Astrocyte of the cerebellum (primary cell): ENCODE data around the gene ARHGAP40.

Experiments used
- DNase-seq: peaks from one replicate; pipeline ENCODE4 v3.0.0-alpha.2; 2011; ENCODE audit warnings: low read depth
- H3K4me3 ChIP-seq: 2 replicates; pipeline ENCODE4 v1.5.1; 2011; ENCODE audit warnings: mild to moderate bottlenecking, low read depth, low read length, moderate library complexity
- in situ Hi-C: cut with HindIII; loops from 2 replicates; pipeline ENCODE4 v1.10.0; 2017; ENCODE audit warnings: low sequenced_read_pairs
- TF ChIP-seq, protein P1 (sequence below): IDR thresholded peaks from 2 replicates; pipeline ENCODE4 v1.5.1; 2012; ENCODE audit warnings: low read length, low read depth, moderate library complexity, mild to moderate bottlenecking; ENCODE audit errors: missing control alignments

ARHGAP40 gene

DNA sequence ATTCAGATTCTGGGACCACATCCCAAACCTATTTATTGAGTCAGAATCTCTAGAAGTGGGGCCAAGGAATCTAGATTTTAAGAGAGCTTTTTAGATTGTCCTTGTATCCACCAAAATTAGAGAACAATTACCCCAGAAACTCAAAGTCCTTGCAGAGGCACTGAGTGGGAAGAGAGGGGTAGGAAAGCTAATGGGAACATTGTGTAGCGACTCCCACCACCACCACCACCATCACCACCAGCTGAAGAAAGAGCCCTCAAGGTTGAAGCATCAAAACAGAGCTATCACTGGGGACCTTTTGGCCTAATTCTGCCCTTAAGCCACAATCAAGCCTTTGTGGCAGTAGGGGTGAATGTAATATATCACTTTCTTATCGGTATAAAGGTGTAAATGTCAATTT lies 83.7 kb downstream of the ARHGAP40 start:
- TF ChIP-seq, protein P1, sequence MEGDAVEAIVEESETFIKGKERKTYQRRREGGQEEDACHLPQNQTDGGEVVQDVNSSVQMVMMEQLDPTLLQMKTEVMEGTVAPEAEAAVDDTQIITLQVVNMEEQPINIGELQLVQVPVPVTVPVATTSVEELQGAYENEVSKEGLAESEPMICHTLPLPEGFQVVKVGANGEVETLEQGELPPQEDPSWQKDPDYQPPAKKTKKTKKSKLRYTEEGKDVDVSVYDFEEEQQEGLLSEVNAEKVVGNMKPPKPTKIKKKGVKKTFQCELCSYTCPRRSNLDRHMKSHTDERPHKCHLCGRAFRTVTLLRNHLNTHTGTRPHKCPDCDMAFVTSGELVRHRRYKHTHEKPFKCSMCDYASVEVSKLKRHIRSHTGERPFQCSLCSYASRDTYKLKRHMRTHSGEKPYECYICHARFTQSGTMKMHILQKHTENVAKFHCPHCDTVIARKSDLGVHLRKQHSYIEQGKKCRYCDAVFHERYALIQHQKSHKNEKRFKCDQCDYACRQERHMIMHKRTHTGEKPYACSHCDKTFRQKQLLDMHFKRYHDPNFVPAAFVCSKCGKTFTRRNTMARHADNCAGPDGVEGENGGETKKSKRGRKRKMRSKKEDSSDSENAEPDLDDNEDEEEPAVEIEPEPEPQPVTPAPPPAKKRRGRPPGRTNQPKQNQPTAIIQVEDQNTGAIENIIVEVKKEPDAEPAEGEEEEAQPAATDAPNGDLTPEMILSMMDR, result no peak
- DNase-seq, result no peak
- no peak overlapping the region for H3K4me3 ChIP-seq
- in situ Hi-C loops, result no loop called here

DNA sequence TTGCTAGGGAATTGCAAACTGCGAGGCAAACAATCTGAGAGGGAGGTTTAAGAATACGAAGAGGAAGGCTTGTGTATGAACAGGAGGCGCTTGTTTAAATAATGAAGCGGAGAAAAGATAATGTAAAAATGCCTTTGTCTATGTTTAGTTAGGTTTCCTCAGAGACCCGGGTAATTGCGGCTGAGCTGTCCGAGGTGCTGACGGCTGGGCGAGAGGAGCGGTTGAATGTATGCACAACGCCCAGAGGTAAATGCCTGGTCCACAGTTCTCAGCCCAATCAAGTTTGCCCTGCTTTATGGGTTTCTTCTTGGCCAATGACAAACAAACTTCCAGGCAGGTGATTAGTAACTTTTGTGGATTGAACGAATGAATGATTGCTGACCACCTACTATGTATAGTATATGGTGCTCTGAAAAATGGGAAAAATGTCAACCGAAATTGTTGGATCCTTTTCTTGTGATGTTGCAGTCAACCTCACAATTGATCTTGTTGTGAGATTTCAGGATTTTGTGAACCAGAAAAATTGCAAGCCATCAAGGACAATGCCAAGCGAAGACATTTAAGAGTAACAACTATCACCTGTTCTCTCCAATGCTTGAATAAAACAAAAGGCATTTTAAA lies 84.4 kb downstream of the ARHGAP40 start:
- in situ Hi-C loops, result no loop called here
- TF ChIP-seq, protein P1, result no peak
- DNase-seq, result peak; percentile 26
- H3K4me3 ChIP-seq, result no peak overlapping the region

DNA sequence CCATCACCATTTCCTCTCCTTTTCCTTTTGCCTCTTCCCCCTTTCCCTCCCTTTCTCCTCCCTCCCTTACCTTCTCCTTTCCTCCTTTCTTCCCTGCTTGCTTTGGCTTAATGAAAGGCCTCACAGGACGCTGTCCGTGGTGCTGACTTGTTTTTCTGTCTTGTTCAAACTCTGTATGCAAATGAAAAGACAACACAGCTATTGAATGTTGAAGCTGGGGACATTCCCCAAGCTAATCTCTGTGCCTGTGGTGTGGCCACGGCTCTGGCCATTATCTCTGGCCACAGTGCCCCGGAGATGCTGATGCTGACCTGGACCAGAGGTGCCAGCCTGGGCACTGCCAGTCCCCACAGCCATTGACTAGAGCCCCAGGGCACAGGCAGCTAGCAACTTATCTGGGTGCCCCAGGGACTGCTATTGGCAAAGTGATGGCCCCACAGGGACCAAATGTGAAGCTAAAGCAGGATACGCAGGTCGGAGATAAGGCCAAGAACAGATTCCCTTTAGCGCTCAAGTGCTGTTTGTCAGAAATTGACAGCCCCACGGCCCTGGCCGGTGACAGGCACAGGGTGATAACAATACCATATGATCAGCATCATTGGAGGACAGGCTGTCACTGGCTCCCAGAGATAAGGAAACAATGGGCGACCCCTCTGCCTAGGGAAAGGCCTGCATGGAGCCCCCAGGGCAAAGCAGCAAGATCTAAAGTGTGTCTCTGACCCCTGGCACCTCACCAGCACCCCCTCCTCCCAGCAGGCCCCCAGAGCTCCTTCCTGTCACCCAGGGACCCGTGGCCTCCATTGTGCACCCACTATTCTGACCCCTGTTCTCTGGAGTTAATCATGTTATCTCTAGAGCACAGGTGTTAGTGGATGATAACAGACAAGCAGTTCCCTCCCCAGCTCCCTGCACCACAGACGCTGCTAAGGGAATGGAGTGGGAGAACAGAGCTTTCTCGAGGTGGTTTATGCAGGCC lies 91.1 kb downstream of the ARHGAP40 start:
- no peak overlapping the region for H3K4me3 ChIP-seq
- peak; percentile 70 for DNase-seq
- in situ Hi-C loops, result no loop called here
- TF ChIP-seq, protein P1, result no peak

DNA sequence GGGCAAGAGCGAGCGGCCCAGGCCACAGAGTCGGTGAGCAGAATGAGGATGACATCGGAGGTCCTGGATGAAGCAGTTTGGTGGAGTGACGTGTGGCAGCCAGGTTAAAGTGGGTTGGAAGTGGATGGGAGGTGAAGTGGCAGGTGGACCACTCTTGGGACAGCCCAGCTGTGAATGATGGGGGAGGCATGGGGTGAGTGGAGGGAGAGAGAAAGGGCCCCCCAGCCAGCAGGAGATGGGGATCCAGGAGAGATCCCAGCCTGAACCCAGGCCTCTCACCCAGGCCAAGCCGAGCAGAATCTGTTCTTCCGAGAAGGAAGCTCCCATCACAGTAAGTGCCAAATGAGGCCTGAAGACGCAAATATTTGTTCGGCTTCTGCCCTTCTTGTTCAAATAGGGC lies 95.7 kb downstream of the ARHGAP40 start:
- in situ Hi-C loops, result no loop called here
- no peak overlapping the region for H3K4me3 ChIP-seq
- no peak for DNase-seq
- TF ChIP-seq, protein P1, result no peak

DNA sequence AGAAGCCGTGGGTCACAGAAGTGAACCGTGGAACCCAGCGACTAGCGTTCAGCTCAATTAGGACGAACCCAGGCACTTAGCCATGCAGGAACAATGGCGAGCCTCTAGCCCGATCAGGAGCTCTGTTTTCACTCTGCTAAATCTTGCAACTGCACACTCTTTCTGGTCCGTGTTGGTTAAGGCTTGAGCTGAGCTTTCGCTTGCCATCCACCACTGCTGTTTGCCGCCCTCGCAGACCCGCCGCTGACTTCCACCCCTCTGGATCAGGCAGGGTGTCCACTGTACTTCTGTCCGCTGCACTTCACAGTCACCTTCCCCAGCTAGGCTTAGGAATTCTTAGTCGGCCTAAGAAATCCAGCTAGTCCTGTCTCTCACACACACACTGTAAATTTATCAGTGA lies 96.9 kb downstream of the ARHGAP40 start:
- TF ChIP-seq, protein P1, result no peak
- in situ Hi-C loops, result no loop called here
- DNase-seq, result no peak
- no peak overlapping the region for H3K4me3 ChIP-seq

DNA sequence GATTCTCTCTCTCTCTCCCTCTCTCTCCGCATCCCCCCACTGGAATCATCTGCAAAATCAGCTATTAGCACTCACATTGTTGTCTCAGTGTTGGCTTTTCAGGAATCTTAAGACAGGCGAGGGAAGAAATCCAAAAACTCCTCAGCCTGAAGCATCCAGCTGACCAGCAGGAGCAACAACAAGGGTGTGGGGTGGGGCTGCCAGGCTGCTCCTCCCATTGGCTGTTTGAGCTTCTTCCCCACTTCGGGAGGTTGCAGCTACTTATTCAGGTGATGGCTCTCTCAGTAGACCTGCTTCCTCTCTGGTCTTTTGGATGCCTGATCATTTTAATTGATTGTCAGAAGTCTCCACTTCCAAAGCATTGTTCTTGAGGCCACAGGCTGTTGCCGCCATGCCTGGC lies 98.5 kb downstream of the ARHGAP40 start:
- no peak overlapping the region for H3K4me3 ChIP-seq
- TF ChIP-seq, protein P1, result no peak
- DNase-seq, result no peak
- in situ Hi-C loops, result no loop called here
